GM10266 (cell line): ENCODE measurements around the gene FOXK2.

Source experiments
- DNase-seq: peaks from one replicate; pipeline ENCODE4 v3.0.0; 2012; ENCODE audit errors: extremely low spot score
- CTCF ChIP-seq: IDR thresholded peaks from 2 replicates; pipeline ENCODE4 v1.5.1; 2012; ENCODE audit warnings: mild to moderate bottlenecking, low read depth; ENCODE audit not compliant: control insufficient read depth, insufficient read depth; ENCODE audit errors: missing control alignments

Gene FOXK2

GRCh38 chr17:82564241-82564640 lies 44.7 kb downstream of the FOXK2 start:
- TF ChIP-seq CTCF = no peak
- DNase-seq = no peak

- DNase-seq = no peak
- no peak for TF ChIP-seq CTCF
Measured at GRCh38 chr17:82565551-82565950, 46.0 kb downstream of the FOXK2 start.

GRCh38 chr17:82566129-82566960 lies 46.8 kb downstream of the FOXK2 start:
- no peak for DNase-seq
- no peak for TF ChIP-seq CTCF

GRCh38 chr17:82567286-82567685 lies 47.8 kb downstream of the FOXK2 start:
- no peak for DNase-seq
- no peak for TF ChIP-seq CTCF

GRCh38 chr17:82568997-82569393 lies 49.5 kb downstream of the FOXK2 start:
- no peak for DNase-seq
- TF ChIP-seq CTCF = no peak

GRCh38 chr17:82569621-82570020 lies 50.1 kb downstream of the FOXK2 start:
- no peak for TF ChIP-seq CTCF
- no peak for DNase-seq

GRCh38 chr17:82570277-82570676 lies 50.7 kb downstream of the FOXK2 start:
- TF ChIP-seq CTCF = no peak
- DNase-seq = no peak
